GM12891 (cell line): ENCODE results near the gene NRG2.

Experiments
- POLR2A ChIP-seq: IDR thresholded peaks from 2 replicates; pipeline ENCODE4 v1.6.1; 2011; ENCODE audit warnings: low read depth, low read length, control low read depth
- POLR2AphosphoS5 ChIP-seq: IDR thresholded peaks from 2 replicates; pipeline ENCODE4 v1.6.1; 2011; ENCODE audit warnings: low read depth, low read length, control low read depth

- TF ChIP-seq POLR2A (no peak), POLR2AphosphoS5 (no peak)
Measured at GRCh38 chr5:139861889-139862207, 181.3 kb downstream of the NRG2 start.
